ENCODE measurements around the gene RASA3. TPM values are rescaled to one million over a fixed set of nuclear protein-coding genes. Genes with fewer than 3 reads are reported as not detected.

RASA3 gene
- total and polyA plus RNA-seq, 9 of the 15 experiments (the other 6 are each of a cell fraction or from before 2014, with no cell fraction given), result 0.72 to 25.3 (median 14.4) TPM

GRCh38 chr13:114065926-114066774 is 66.3 kb downstream of the RASA3 start:
- H3K4me3 ChIP-seq, result no peak overlapping the region
- BruUV-seq (replicated peaks), result no TSS peak

More at GRCh38 chr13:114065926-114066774, 66.3 kb downstream of the RASA3 start:
- Histone ChIP-seq H3K79me2 (ENCODE audit: control insufficient read depth, insufficient read depth, low read length) (peaks cover 51% of the 10 kb centered on the region), H2AFZ (ENCODE audit: low read depth, low read length) (0 out of 2 replicates have a peak overlapping the region, but pooled peaks have one; percentile 83), H3K27me3 (ENCODE audit: control insufficient read depth in 2 of 2, insufficient read depth in 2 of 2, low read length in 2 of 2) (no peaks in the 10 kb centered on the region), H4K20me1 (replicated peaks; ENCODE audit: control insufficient read depth, insufficient read depth, low read length) (no peaks in the 10 kb centered on the region), H3K9ac (ENCODE audit: insufficient read depth in 1 of 2, low read depth in 2 of 2, low read length in 2 of 2) (peak overlapping the region; percentile 65 to 86; a peak in 3 of 4 replicates), H3K9me3 (replicated peaks; ENCODE audit: control insufficient read depth, insufficient read depth, low read depth, low read length) (no peaks in the 10 kb centered on the region), H3K4me2 (ENCODE audit: insufficient read depth, low read length) (peak overlapping the region; percentile 78), H3K4me1 (replicated peaks in 1 of 2; ENCODE audit: control insufficient read depth in 2 of 2, insufficient read depth in 2 of 2, low read length in 2 of 2) (peaks cover 17 to 48% of the 10 kb centered on the region in 2 experiments), H3K9me1 (ENCODE audit: control insufficient read depth, insufficient read depth, low read length) (no peaks in the 10 kb centered on the region), H3K36me3 (ENCODE audit: control insufficient read depth, insufficient read depth, low read length) (no peaks in the 10 kb centered on the region), H3K27ac (ENCODE audit: extremely low read depth, low read depth, low read length) (peak overlapping the region; percentile 93)
- CTCF ChIA-PET (ENCODE audit: low intra/inter-chr PET ratio), result no interaction called here
- ATAC-seq (no peak), FAIRE-seq (no peak), DNase-seq (ENCODE audit: extremely low read depth in 1 of 4, low spot score in 3 of 4) (no peak)
- POLR2A ChIA-PET, result interaction anchor here (0.6 to 0.9 kb wide), 2 partner anchors 11 to 44 kb away, joined by 3 read pairs; no protein-coding TSS in a partner anchor
- in situ Hi-C loops (cut with MboI), result no loop called here
- TF ChIP-seq FOS (IDR thresholded peaks at IDR 0.05; ENCODE audit: extremely low read depth, insufficient read length), result no peak
- no peak for TF ChIP-seq ZBTB7A (IDR thresholded peaks at IDR 0.05; ENCODE audit: borderline replicate concordance, control insufficient read depth, low read depth, low read length)
- TF ChIP-seq HMGN3 (IDR thresholded peaks at IDR 0.05; ENCODE audit: borderline replicate concordance, extremely low read depth, insufficient read length, low read depth, low read length), result no peak
- TF ChIP-seq MAFK (IDR thresholded peaks at IDR 0.05; ENCODE audit: low read length), result no peak
- no peak for TF ChIP-seq NRF1 (conservative IDR thresholded peaks at IDR 0.05 in 1 of 2, IDR thresholded peaks at IDR 0.05 in 1 of 2)
- 83% methylated on average over 23 of the region's 35 CpGs for WGBS (ENCODE audit: insufficient coverage, low coverage, missing lambda C conversion rate)
- intact Hi-C loops (cut with micrococcal nuclease), result loop anchor here (2.0 kb wide), 1 partner anchor 63 kb away; no protein-coding TSS in a partner anchor

Measured in K562 (cell line).